Measurements from ENCODE around the gene TTC38. TPM values are rescaled to one million over a fixed set of nuclear protein-coding genes. Genes with fewer than 3 reads are reported as not detected.
A peak's percentile ranks its signal among the peaks of the same experiment; 100 is the strongest.

The TTC38 gene
- total and polyA plus RNA-seq, 2 donors from 2014 or later, result 41.3 to 100 TPM

DNA sequence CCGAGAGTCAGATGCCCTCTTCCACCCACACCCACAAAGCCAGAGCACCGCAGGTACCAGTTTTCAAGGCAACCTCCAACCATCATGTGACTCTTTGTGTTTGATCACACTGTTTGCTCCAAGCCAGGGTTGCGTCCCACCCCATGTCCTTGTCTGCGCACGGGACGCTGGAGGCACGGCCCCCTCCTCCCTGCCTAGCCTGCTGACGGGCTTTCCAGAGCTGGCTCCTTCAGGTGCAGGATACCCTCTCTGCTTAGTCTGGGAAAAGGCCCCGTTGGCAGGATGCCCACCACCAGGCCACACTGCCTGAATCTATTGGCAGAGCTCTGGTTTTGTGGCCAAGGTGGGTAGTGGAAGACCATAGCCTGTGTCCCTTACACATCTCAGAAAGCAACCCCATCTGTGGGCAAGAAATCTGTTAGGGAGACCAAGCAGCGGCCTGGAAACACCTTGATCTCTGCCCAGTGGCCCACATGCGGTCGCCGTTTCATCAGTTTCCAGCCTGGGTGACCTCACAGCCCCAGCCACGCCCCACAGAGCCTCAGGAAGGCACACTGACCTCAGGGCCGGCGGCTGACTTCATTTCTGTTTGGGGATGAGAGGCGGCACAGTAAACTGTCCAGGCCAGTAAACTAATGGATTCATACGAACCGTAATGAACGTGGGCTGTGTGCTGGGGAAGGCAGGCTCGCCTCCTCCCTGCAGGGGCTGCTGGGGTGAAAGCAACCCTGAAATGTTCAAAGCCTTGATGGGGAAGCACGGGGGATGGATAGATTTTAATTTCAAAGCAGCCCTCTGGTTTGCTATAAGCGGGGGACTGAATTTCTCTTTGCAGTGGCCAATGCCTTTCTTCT, 43.5 kb upstream of the TTC38 start:
- FAIRE-seq (no peak), DNase-seq (no peak)
- TF ChIP-seq CTCF (IDR thresholded peaks at IDR 0.05; ENCODE audit: borderline replicate concordance, extremely low read depth, insufficient read depth), result no peak
- no peaks in the 10 kb centered on the region for H3K4me1 ChIP-seq (ENCODE audit: control insufficient read depth in 2 of 3, insufficient read depth in 2 of 3, low read depth in 1 of 3, low read length in 3 of 3)
- H3K27me3 ChIP-seq (ENCODE audit: control insufficient read depth, insufficient read depth, low read length), result no peaks in the 10 kb centered on the region
- intact Hi-C loops (cut with DNase I), result no loop called here
- no peaks in the 10 kb centered on the region for H3K9me3 ChIP-seq (ENCODE audit: control insufficient read depth in 2 of 3, insufficient read depth in 1 of 3, low read length in 3 of 3)
- H3K36me3 ChIP-seq (ENCODE audit: control insufficient read depth in 2 of 3, insufficient read depth in 3 of 3, low read length in 3 of 3), result peaks cover 12 to 44% (median 25%) of the 10 kb centered on the region in 3 donors
- H3K9ac ChIP-seq (ENCODE audit: low read length in 3 of 3), result no peak overlapping the region
- no peak overlapping the region for H3K4me3 ChIP-seq (ENCODE audit: low read length in 3 of 3)
- H3K27ac ChIP-seq (ENCODE audit: low read depth in 2 of 2, low read length in 2 of 2), result no peak overlapping the region

- Histone ChIP-seq H3K4me1 (ENCODE audit: control insufficient read depth in 2 of 3, insufficient read depth in 2 of 3, low read depth in 1 of 3, low read length in 3 of 3) (no peaks in the 10 kb centered on the region), H3K9me3 (ENCODE audit: control insufficient read depth in 2 of 3, insufficient read depth in 1 of 3, low read length in 3 of 3) (no peaks in the 10 kb centered on the region), H3K36me3 (ENCODE audit: control insufficient read depth in 2 of 3, insufficient read depth in 3 of 3, low read length in 3 of 3) (peaks cover 12 to 38% (median 22%) of the 10 kb centered on the region in 3 donors), H3K27ac (ENCODE audit: low read depth in 2 of 2, low read length in 2 of 2) (no peak overlapping the region), H3K9ac (ENCODE audit: low read length in 3 of 3) (no peak overlapping the region), H3K27me3 (ENCODE audit: control insufficient read depth, insufficient read depth, low read length) (no peaks in the 10 kb centered on the region), H3K4me3 (ENCODE audit: low read length in 3 of 3) (no peak overlapping the region)
- no peak for TF ChIP-seq CTCF (IDR thresholded peaks at IDR 0.05; ENCODE audit: borderline replicate concordance, extremely low read depth, insufficient read depth)
- intact Hi-C loops (cut with DNase I), result no loop called here
- DNase-seq (peak in 2 of 5 donors; percentile 22 to 29), FAIRE-seq (no peak)
Measured at GRCh38 chr22:46224898-46225290, 42.9 kb upstream of the TTC38 start.

DNA sequence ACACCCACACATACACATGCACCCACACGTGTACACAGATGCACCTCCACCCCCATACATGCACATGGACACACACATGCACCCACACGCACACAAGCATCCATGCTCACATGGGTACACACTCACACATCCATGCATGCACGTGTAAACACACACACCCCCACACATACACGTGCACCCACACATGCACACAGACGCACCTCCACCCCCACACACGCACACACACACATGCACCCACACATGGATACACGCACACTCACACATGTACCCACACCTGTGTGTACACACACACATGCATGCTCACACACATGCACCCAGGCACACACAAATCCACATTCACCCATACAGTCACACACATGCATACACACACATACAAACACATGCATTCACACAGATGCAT, 42.2 kb upstream of the TTC38 start:
- no peaks in the 10 kb centered on the region for H3K4me1 ChIP-seq (ENCODE audit: control insufficient read depth in 2 of 3, insufficient read depth in 2 of 3, low read depth in 1 of 3, low read length in 3 of 3)
- TF ChIP-seq CTCF (IDR thresholded peaks at IDR 0.05; ENCODE audit: borderline replicate concordance, extremely low read depth, insufficient read depth), result no peak
- DNase-seq (no peak), FAIRE-seq (no peak)
- no peak overlapping the region for H3K4me3 ChIP-seq (ENCODE audit: low read length in 3 of 3)
- no peak overlapping the region for H3K9ac ChIP-seq (ENCODE audit: low read length in 3 of 3)
- H3K27me3 ChIP-seq (ENCODE audit: control insufficient read depth, insufficient read depth, low read length), result no peaks in the 10 kb centered on the region
- H3K9me3 ChIP-seq (ENCODE audit: control insufficient read depth in 2 of 3, insufficient read depth in 1 of 3, low read length in 3 of 3), result no peaks in the 10 kb centered on the region
- intact Hi-C loops (cut with DNase I), result no loop called here
- peaks cover 10 to 31% (median 21%) of the 10 kb centered on the region in 3 donors for H3K36me3 ChIP-seq (ENCODE audit: control insufficient read depth in 2 of 3, insufficient read depth in 3 of 3, low read length in 3 of 3)
- H3K27ac ChIP-seq (ENCODE audit: low read depth in 2 of 2, low read length in 2 of 2), result no peak overlapping the region
